HuH-7 (cell line): ENCODE measurements around the gene MPPED2.
"Not testable (repeated sequence)": the region's sequence is repeated elsewhere in the genome, so short reads cannot be mapped to it uniquely, and the experiment has no call there.

ENCODE experiments used
- DNase-seq: peaks from one replicate; pipeline ENCODE4 v3.0.0; 2011; ENCODE audit warnings: low spot score

Gene MPPED2

GRCh38 chr11:30578406-30578805 lies 7.7 kb downstream of the MPPED2 start:
- no peak for DNase-seq

DNA sequence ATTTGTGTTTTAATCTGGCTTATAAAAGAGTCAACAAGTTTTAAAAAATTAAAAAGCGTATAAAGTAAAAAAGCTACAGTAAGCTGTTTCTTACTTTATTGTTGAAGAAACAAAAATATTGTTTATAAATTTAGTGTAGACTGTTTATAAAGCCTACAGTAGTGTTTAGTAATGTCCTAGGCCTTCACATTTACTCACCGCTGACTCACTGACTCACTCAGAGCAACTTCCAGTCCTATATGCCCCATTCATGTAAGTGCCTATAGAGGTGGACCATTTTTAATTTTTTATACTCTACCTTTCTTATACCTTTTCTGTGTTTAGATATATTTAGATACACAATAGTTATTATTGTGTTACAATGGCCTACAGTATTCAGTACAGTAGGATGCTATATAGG lies 12.2 kb downstream of the MPPED2 start:
- DNase-seq: no peak

GRCh38 chr11:30568931-30569330 lies 17.2 kb downstream of the MPPED2 start:
- no peak for DNase-seq

DNA sequence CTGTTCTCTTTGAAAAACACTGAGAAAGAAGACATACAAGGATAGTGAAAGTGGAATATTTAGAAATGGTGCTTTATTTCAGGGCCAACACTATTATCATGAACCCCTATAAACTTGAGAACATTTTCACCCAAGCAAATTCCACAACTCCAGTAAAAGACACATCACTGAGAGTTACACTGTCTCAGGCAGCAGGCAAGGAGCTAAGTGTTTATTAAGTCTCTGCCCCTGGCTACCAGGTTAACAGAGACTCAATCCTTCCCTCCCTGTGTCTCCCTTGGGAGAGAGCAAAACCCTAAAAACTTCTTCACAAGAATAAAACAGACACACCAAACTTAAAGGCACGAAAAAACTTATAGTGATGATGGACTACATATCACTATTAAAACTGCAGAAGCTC lies 18.5 kb downstream of the MPPED2 start:
- no peak for DNase-seq

GRCh38 chr11:30567120-30567519 lies 19.0 kb downstream of the MPPED2 start:
- no peak for DNase-seq

GRCh38 chr11:30566482-30566881 lies 19.7 kb downstream of the MPPED2 start:
- DNase-seq: no peak

DNA sequence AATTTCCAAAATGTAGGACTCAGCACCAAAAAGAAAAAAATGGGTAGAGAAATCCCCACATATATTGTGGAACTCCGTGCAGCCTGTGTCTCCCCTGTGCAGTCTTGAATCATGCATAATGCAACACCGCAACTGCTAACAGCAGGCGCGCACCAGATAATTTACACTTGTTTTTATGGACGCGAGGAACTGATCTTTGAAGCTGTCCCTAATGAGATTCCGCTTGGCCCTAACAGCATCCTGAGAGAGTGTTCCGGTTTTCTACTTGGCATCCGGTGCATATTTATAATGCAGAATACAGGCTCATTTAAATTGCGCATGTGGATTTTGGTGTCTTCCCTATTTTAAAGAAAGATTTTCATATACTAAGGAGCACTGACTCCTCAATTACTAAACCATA lies 21.1 kb downstream of the MPPED2 start:
- no peak for DNase-seq

DNA sequence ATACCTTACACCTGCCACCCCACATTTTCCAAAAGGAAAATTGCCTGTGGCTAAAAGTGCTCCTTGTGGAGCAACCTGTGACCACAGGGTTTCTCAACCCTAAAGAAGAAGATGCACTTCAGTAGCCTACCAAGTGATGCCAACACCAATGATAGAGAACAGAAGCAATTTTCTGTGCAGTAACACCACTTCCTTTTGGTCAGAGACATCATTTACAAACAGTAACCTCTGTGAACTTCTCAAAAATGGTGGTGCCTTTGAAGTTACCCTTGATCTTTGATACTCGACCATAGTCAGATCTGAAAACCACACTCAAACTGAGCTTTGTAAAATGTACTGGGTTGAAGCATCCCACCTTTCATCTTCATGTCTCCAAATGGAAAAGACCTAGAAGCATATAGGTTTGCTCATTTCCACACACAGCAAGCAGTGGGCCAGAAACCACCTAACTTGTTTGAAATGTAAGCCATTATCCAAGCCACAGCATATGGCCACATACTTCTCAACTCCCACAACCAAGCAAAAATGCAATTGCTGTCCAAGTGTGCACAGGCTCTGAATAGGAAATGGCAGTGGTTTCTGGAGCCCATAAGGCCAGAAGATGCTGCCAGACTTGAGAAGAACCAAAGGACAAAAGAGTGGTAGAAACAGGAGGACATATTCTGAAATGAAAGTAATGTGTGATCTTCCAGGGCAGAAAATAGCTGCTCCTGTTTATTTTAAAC lies 24.3 kb downstream of the MPPED2 start:
- DNase-seq: no peak

DNA sequence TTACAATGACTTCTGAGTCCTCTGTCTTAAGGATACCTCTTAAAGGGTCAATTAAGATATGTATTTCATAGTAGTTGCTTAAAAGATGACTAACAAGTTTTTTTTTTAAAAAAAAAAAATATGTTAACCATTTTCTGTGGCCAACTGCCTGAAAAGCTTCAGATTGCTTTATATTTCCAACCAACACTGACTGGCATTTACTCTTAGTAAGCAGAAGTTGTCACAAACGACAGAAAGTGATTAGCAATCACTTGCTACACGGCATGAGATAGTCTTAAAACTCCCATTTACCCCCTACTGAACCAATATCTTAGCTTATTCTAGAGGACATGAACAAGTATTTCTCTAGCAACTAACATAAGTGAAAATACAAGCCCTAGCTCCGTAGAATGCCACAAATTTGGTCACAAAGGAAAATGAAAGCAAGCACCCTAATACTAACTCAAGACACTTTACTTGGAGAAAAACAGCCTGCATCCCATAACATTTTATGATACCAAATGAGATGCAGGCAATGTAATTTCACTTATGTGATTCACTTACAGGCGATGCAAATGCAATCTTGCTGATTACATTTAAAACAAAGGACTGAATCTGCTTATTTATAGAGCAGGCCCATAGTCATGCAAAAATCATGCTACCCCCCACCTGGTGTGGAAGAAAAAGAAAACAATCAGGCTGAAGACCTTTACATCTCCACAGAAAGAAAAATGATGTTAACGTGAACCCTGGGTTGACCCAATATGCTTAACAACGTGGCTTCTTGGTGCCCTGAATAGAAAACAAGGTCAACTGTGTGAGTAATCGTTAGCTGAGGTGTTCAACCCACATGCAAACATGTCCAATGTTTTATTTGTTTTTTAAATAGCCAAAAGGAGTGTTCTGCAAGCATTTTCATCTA lies 25.7 kb downstream of the MPPED2 start:
- no peak for DNase-seq

- no peak for DNase-seq
Measured at GRCh38 chr11:30559004-30559403, 27.1 kb downstream of the MPPED2 start.

DNA sequence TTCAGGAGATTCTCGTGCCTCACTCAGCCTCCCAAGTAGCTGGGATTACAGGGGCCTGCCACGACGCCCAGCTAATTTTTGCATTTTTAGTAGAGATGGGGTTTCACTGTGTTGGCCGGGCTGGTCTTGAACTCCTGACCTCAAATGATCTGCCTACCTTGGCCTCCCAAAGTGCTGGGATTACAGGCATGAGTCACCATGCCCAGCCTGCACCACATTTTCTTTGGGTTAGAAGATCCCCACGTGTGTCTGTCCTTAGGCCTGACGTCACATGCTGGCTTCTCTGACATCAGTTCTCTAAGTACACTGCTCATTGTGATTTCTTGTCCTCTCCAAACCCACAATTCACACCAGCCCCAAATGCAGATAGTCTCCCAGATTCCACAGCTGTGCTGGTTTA lies 31.6 kb downstream of the MPPED2 start:
- not testable (repeated sequence) for DNase-seq

- no peak for DNase-seq
Measured at GRCh38 chr11:30553521-30554110, 32.5 kb downstream of the MPPED2 start.

DNA sequence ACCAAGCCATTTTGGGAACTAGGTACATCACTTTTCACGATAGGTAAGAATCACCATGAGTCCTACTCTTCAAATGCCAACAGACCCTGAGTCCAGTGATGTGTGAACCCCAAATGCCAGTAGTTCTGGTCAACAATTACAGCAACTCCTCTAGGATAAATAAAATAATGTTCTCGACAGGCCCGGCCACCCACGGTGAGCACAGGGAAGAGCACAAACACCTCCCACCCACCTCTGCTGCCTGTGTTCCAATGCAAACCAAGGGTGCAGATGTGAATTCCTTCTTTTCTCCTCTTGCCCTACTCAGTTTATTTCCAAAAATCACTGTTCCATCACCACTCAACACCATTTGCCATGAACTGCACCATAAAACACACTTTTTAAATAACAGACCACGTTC lies 33.3 kb downstream of the MPPED2 start:
- DNase-seq: no peak

DNA sequence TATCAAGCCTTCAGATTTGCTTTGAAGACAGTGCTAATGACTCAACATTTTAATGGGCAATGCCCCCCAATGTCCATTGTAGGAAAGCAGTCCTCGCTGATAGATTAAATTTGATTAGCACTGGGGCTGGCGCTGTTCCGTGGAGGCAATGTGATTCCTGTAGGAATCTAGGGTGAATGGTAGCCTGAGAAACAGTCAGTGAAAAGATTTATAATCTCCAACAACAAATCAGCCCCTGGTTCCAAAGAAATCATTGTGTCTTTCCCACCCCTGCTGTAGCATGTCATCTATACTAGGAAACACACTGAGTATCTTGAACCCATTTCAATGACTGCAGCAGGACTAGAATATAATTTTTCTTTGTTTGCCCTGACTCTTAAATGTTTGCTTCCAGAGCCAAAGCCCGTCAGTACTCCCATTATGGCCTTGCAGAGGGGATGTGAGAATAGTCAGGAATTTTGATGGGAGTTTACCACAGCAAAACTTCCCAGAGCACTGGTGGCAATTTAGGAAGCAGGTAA lies 36.1 kb downstream of the MPPED2 start:
- no peak for DNase-seq

DNA sequence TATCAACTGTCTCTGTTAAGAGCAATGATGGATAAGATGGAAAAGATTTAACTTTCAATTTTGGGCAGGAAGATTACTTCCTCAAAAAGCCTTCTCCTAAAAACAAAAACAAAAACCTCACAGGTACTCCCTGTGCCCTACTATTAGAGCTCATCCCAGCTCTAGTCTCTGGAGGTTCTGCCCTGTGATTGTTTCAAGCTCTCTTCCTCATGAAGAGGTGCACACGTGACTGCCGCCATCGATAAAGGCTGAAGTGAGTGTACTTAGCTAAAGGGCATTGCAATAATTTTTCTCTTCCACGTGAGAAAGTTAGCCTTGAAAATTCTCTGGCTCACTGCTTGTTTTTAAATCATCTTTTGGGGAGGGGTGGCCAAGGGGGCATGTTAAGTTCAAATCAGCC lies 36.6 kb downstream of the MPPED2 start:
- DNase-seq: no peak

DNA sequence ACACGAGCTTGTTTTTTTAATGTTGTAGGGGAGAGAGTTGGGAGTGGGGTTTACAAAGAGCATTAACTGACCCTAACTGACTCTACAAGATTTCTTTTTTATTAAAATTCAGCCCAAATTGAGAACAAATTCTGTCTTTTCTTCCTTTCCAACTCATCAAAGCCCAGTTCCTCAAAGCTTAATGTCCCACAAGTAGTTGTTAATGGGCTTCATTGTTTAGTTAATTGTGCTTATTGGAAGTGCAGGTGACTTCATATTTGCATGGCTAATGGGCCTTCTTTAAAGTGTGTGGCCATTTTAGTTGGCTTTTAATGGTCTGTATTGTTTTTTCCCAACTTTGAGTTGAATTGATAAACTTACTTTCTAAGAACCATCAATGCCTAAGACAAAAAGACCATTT lies 39.8 kb downstream of the MPPED2 start:
- DNase-seq: no peak

- peak; percentile 35 for DNase-seq
Measured at GRCh38 chr11:30545507-30545906, 40.6 kb downstream of the MPPED2 start.

- no peak for DNase-seq
Measured at GRCh38 chr11:30543066-30543465, 43.1 kb downstream of the MPPED2 start.

DNA sequence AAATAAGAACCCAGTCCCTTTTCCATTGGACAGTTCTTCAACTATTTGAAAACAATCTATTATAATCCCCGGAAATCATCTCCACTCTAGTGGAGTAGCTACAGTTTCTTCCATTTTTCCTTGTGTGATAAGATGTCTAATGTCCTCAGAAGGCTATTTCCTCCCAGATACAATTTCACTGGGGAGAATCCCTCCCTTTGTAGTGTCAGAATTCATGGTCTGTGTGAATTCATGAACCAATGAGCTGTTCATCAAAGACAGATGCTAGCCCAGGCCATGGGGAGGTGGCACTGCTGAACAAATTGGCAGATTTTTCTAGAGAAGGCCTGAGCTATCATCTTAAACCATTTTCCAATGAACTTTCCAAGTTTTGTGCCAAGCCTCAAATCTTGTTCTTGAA lies 45.4 kb downstream of the MPPED2 start:
- DNase-seq: no peak

DNA sequence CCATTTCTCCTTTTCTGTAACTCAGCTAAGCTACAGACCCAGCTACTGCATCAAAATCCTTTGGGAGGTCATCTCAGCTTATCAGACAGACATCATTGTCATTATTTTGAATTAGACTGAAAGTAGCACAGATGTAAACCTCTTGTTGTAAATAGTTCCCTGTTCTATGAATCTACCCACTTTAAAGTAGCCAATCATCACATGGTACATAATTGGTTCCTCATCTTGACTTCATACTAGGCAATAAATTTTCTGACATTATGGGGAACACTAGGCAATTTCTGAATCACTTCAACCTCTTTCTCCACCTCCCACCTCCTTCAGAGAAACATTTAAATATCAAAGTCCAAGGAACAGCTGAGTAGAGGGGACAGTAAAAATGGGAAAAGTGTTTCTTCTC lies 47.9 kb downstream of the MPPED2 start:
- DNase-seq: no peak

DNA sequence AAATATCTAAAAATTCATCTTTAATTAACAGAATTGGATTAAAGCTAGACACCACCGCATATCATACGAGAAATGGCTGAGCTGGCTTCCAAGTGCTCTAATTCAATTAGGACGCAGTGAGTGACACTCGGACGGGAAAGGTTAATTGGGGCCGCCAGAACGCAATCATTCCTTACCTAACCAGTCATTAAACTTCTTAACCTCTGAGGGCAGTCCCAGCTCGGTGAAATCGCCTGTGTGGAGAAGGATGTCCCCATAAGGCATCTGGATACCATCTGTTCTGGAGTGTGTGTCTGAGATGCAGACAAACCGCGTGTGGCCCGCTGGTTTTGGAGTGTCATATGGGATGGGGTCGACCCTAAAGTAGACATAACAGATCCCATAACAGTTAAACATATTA lies 50.3 kb downstream of the MPPED2 start:
- no peak for DNase-seq

- DNase-seq: no peak
Measured at GRCh38 chr11:30533445-30533947, 52.7 kb downstream of the MPPED2 start.

- no peak for DNase-seq
Measured at GRCh38 chr11:30527566-30527965, 58.6 kb downstream of the MPPED2 start.
